Nephron progenitor cell (in vitro differentiated cells): Measurements from ENCODE around the gene RNF13.

Experiments
- DNase-seq: peaks from one replicate; pipeline ENCODE4 v3.0.0; 2021
- H3K27ac Mint-ChIP-seq: 2 replicates; pipeline ENCODE4 v1.8.0; 2021; ENCODE audit warnings: mild to moderate bottlenecking, moderate library complexity, mixed read lengths
- H3K27me3 Mint-ChIP-seq: 2 replicates; pipeline ENCODE4 v1.8.0; 2021; ENCODE audit warnings: mild to moderate bottlenecking, low read depth, mixed read lengths; ENCODE audit not compliant: poor library complexity
- H3K36me3 Mint-ChIP-seq: 2 replicates; pipeline ENCODE4 v1.8.0; 2021; ENCODE audit warnings: low read depth, mixed read lengths
- H3K4me1 Mint-ChIP-seq: 2 replicates; pipeline ENCODE4 v1.8.0; 2021; ENCODE audit warnings: mixed read lengths
- H3K4me3 Mint-ChIP-seq: 2 replicates; pipeline ENCODE4 v1.8.0; 2021; ENCODE audit warnings: mild to moderate bottlenecking, moderate library complexity, mixed read lengths
- H3K9me3 Mint-ChIP-seq: 2 replicates; pipeline ENCODE4 v1.8.0; 2021; ENCODE audit warnings: mild to moderate bottlenecking, moderate library complexity, mixed read lengths
- CTCF ChIP-seq: fragments of 200-600 bp; sonication (generic); IDR thresholded peaks from 2 replicates; pipeline ENCODE4 v1.5.0; 2021; ENCODE audit warnings: antibody characterized with exemption

Gene RNF13

GRCh38 chr3:149790268-149790667, 22.7 kb upstream of the RNF13 start:
- H3K36me3 Mint-ChIP-seq, result no peaks in the 10 kb centered on the region
- no peak for TF ChIP-seq CTCF
- H3K27ac Mint-ChIP-seq, result no peak overlapping the region
- peaks cover 31% of the 10 kb centered on the region for H3K27me3 Mint-ChIP-seq
- peaks cover 5% of the 10 kb centered on the region for H3K9me3 Mint-ChIP-seq
- no peaks in the 10 kb centered on the region for H3K4me1 Mint-ChIP-seq
- no peak overlapping the region for H3K4me3 Mint-ChIP-seq
- DNase-seq, result no peak

GRCh38 chr3:149790698-149791097, 22.3 kb upstream of the RNF13 start:
- no peaks in the 10 kb centered on the region for H3K36me3 Mint-ChIP-seq
- DNase-seq, result no peak
- H3K4me3 Mint-ChIP-seq, result no peak overlapping the region
- H3K27me3 Mint-ChIP-seq, result peaks cover 31% of the 10 kb centered on the region
- H3K4me1 Mint-ChIP-seq, result no peaks in the 10 kb centered on the region
- H3K9me3 Mint-ChIP-seq, result peaks cover 5% of the 10 kb centered on the region
- no peak overlapping the region for H3K27ac Mint-ChIP-seq
- TF ChIP-seq CTCF, result no peak

GRCh38 chr3:149792452-149793270, 20.4 kb upstream of the RNF13 start, which contains the start of gene ANKUB1:
Gene ANKUB1 (minus strand): TSS chr3:149792554. CDS start chr3:149792366, 188 bp downstream.
- DNase-seq, result no peak
- H3K4me1 Mint-ChIP-seq, result no peaks in the 10 kb centered on the region
- no peak within 1 kb of the TSS for H3K27ac Mint-ChIP-seq
- peaks cover 16% of the 10 kb centered on the region for H3K27me3 Mint-ChIP-seq
- no peak for TF ChIP-seq CTCF
- H3K4me3 Mint-ChIP-seq, result no peak within 1 kb of the TSS
- H3K36me3 Mint-ChIP-seq, result no peaks in the 10 kb centered on the region
- H3K9me3 Mint-ChIP-seq, result no peaks in the 10 kb centered on the region

- Mint-ChIP-seq H3K4me3 (no peak overlapping the region), H3K4me1 (no peaks in the 10 kb centered on the region), H3K27ac (no peak overlapping the region), H3K36me3 (no peaks in the 10 kb centered on the region), H3K9me3 (peaks cover 13% of the 10 kb centered on the region), H3K27me3 (peaks cover 9% of the 10 kb centered on the region)
- no peak for DNase-seq
- TF ChIP-seq CTCF, result no peak
These were observed 17.0 kb upstream of the RNF13 start for GRCh38 chr3:149796026-149796425.

GRCh38 chr3:149800693-149801092, 12.3 kb upstream of the RNF13 start:
- H3K4me1 Mint-ChIP-seq, result no peaks in the 10 kb centered on the region
- H3K27me3 Mint-ChIP-seq, result peaks cover 6% of the 10 kb centered on the region
- H3K9me3 Mint-ChIP-seq, result peaks cover 19% of the 10 kb centered on the region
- DNase-seq, result no peak
- H3K4me3 Mint-ChIP-seq, result no peak overlapping the region
- TF ChIP-seq CTCF, result no peak
- no peaks in the 10 kb centered on the region for H3K36me3 Mint-ChIP-seq
- H3K27ac Mint-ChIP-seq, result no peak overlapping the region

GRCh38 chr3:149801195-149801594, 11.8 kb upstream of the RNF13 start:
- peaks cover 9% of the 10 kb centered on the region for H3K27me3 Mint-ChIP-seq
- TF ChIP-seq CTCF, result no peak
- H3K9me3 Mint-ChIP-seq, result peaks cover 19% of the 10 kb centered on the region
- H3K27ac Mint-ChIP-seq, result no peak overlapping the region
- H3K36me3 Mint-ChIP-seq, result no peaks in the 10 kb centered on the region
- no peak for DNase-seq
- no peaks in the 10 kb centered on the region for H3K4me1 Mint-ChIP-seq
- H3K4me3 Mint-ChIP-seq, result no peak overlapping the region
